Endothelial cell of coronary artery (primary cell): ENCODE results near the gene C6orf132. TPM values are rescaled to one million over a fixed set of nuclear protein-coding genes. Genes with fewer than 3 reads are reported as not detected.

Experiments used
- total RNA-seq: library from RNA; depleted of rRNA; stranded (reverse); fragments of >200 nt; gene quantifications from 2 replicates; pipeline ENCODE4 v1.2.3, GENCODE V29; 2014

The C6orf132 gene, protein sequence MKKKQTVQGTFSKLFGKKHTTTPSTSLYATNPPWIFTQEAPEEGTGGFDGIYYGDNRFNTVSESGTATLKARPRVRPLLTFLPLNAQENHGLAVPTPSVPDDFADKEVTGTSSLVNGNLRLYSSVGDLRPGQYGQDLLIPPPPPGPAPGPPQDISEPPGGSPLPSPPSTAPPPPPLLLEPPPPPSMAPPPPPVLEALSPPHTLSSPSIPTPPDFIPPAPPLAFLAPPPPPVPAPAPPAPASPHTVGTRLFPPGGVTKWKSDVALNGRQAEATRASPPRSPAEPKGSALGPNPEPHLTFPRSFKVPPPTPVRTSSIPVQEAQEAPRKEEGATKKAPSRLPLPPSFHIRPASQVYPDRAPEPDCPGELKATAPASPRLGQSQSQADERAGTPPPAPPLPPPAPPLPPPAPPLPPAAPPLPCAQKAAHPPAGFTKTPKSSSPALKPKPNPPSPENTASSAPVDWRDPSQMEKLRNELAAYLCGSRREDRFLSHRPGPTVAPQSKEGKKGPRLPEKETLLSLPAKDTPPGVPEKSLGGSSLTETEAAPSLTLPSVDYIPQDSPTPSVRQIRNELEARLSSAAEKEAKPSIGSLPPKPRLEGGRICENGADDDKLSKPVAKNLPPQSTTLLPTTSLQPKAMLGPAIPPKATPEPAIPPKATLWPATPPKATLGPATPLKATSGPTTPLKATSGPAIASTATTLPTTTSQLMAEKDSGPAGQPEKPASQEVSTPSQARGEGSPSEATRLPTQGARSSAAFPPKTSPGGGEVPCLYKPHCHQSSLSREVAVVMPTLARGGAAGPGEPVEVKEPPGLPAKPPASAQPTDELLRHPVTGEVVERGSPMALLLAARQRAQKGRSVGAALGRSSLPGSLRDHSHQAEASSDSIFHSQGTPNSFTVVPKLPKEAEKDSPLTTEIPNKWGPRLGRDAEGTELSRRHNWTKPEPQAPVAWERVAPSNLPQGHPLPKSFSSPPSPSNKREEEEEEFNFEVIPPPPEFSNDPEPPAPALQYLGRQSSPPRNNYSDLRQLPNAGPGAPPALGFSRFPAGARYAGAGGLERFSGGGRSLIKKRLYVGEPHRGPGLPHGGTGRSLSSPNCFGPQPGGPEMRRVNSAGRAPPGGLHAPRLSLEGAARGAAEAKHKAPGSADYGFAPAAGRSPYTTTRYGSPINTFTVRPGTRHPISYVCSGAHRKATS
- 0.85 TPM in 1 of 2 replicates, not detected in the other for total RNA-seq

GRCh38 chr6:42142118-42142835 lies at the start of gene C6orf132:
C6orf132 (minus strand) TSS chr6:42142620; CDS start chr6:42142444, 176 bp downstream.

DNA sequence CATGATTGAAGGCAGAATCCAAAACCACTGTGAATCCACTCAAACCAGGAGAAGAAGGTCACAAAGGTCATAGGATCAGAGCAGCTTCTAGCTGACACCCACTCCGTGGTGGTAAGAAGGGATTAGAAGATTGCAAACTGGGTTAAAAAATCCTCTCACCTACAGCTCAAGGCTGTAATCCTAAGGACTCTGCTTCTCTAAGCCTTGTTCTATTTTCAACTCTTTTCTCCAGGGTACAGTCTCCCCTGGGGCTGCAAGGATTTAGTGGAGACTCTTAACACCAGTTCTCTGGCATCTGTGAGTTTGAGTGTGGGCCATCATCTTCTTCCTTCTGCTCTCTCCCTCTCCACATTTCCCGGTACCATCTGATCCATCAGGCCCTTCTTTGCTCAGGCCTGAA lies 30.7 kb upstream of the C6orf132 start, which contains the start of gene GUCA1A:
Gene GUCA1A (plus strand): TSS at position 264 of the 400 bp plus-strand sequence. CDS start 250 bp downstream, outside the sequence.

Other genes with a start within 250 kb of the C6orf132 start
- gene USP49, start 247.2 kb downstream of the C6orf132 start, total RNA-seq, result 1.7 and 2.8 TPM in 2 replicates
- 28.0 and 30.4 TPM in 2 replicates for gene MED20, start 221.5 kb downstream of the C6orf132 start, total RNA-seq
- 33.1 and 41.8 TPM in 2 replicates for gene BYSL, start 221.1 kb downstream of the C6orf132 start, total RNA-seq
- gene CCND3, start 200.8 kb downstream of the C6orf132 start, total RNA-seq, result 40.9 and 76.5 TPM in 2 replicates
- gene TAF8, start 92.1 kb downstream of the C6orf132 start, total RNA-seq, result 15.2 and 20.6 TPM in 2 replicates
- gene GUCA1A, start 30.7 kb upstream of the C6orf132 start, total RNA-seq, result not detected in 2 replicates
- 0.28 TPM in 1 of 2 replicates, not detected in the other for gene GUCA1B, start 52.3 kb upstream of the C6orf132 start, total RNA-seq
- gene MRPS10, start 75.2 kb upstream of the C6orf132 start, total RNA-seq, result 35.6 and 39.9 TPM in 2 replicates